ENCODE data around the gene DHPS.

Gene DHPS

GRCh38 chr19:12675399-12675798, 6.3 kb downstream of the DHPS start:
- no peak for DNase-seq (ENCODE audit: low read depth)

GRCh38 chr19:12672744-12673143, 8.9 kb downstream of the DHPS start:
- DNase-seq (ENCODE audit: low read depth): no peak

GRCh38 chr19:12670159-12670928, 11.3 kb downstream of the DHPS start:
- DNase-seq (ENCODE audit: low read depth): no peak

GRCh38 chr19:12669270-12670158, 12.2 kb downstream of the DHPS start:
- peak; percentile 64 for DNase-seq (ENCODE audit: low read depth)

- peak; percentile 60 for DNase-seq (ENCODE audit: low read depth)
These were observed 12.8 kb downstream of the DHPS start for GRCh38 chr19:12668932-12669269.

- DNase-seq (ENCODE audit: low read depth): no peak
These were observed 13.3 kb downstream of the DHPS start for GRCh38 chr19:12668346-12668745.

GRCh38 chr19:12667731-12668302, 13.9 kb downstream of the DHPS start:
- no peak for DNase-seq (ENCODE audit: low read depth)

GRCh38 chr19:12666265-12667048, 15.2 kb downstream of the DHPS start, which contains the start of the genes MAN2B1 and WDR83:
Gene MAN2B1 (minus strand): TSS chr19:12666742. CDS start chr19:12666701, 41 bp downstream.
Gene WDR83 (plus strand): TSS chr19:12666807. CDS start chr19:12669791, 2,984 bp downstream.
- peak; percentile 76 for DNase-seq (ENCODE audit: low read depth)

- no peak for DNase-seq (ENCODE audit: low read depth)
These were observed 15.9 kb downstream of the DHPS start for GRCh38 chr19:12665671-12666264.

- no peak for DNase-seq (ENCODE audit: low read depth)
These were observed 16.5 kb downstream of the DHPS start for GRCh38 chr19:12665281-12665573.

- DNase-seq (ENCODE audit: low read depth): no peak
These were observed 17.0 kb downstream of the DHPS start for GRCh38 chr19:12664406-12665280.

GRCh38 chr19:12660980-12661379, 20.7 kb downstream of the DHPS start:
- no peak for DNase-seq (ENCODE audit: low read depth)

- DNase-seq (ENCODE audit: low read depth): no peak
These were observed 23.7 kb downstream of the DHPS start for GRCh38 chr19:12657966-12658365.

GRCh38 chr19:12656899-12657571, 24.6 kb downstream of the DHPS start:
- no peak for DNase-seq (ENCODE audit: low read depth)

GRCh38 chr19:12655546-12655945, 26.1 kb downstream of the DHPS start:
- no peak for DNase-seq (ENCODE audit: low read depth)

GRCh38 chr19:12652219-12652618, 29.5 kb downstream of the DHPS start:
- DNase-seq (ENCODE audit: low read depth): no peak

GRCh38 chr19:12649941-12650340, 31.7 kb downstream of the DHPS start:
- no peak for DNase-seq (ENCODE audit: low read depth)

- DNase-seq (ENCODE audit: low read depth): no peak
These were observed 33.6 kb downstream of the DHPS start for GRCh38 chr19:12648088-12648487.

GRCh38 chr19:12647490-12648071, 34.1 kb downstream of the DHPS start:
- no peak for DNase-seq (ENCODE audit: low read depth)

GRCh38 chr19:12647047-12647446, 34.6 kb downstream of the DHPS start:
- DNase-seq (ENCODE audit: low read depth): no peak

All from activated T-helper 9 cell treated with anti-CD3 and anti-CD28 coated beads, Interleukin-2, amount 50 U/mL, for 16 hours (primary cell).